Cardiac muscle cell (in vitro differentiated cells and primary cell): ENCODE results near the gene IFI6. TPM values are rescaled to one million over a fixed set of nuclear protein-coding genes. Genes with fewer than 3 reads are reported as not detected.
A peak's percentile ranks its signal among the peaks of the same experiment; 100 is the strongest.
"Not testable (repeated sequence)": the region's sequence is repeated elsewhere in the genome, so short reads cannot be mapped to it uniquely, and the experiment has no call there.

Experiments
- DNase-seq, 2 donors: peaks; one replicate each; pipeline versions ENCODE4 v3.0.0 to v3.0.0-alpha.2; 2010 to 2017; ENCODE audit warnings: low read depth in 1 of 2, low spot score in 1 of 2
- H3K27ac ChIP-seq: fragments of 200-600 bp; sonication (generic); 2 replicates; pipeline ENCODE4 v1.5.1; 2016
- H3K27me3 ChIP-seq: fragments of 200-600 bp; sonication (generic); 2 replicates; pipeline ENCODE4 v1.6.0; 2016; ENCODE audit warnings: control low read depth
- H3K36me3 ChIP-seq: fragments of 200-600 bp; sonication (generic); 2 replicates; pipeline ENCODE4 v1.5.1; 2016; ENCODE audit warnings: control low read depth
- H3K4me1 ChIP-seq: fragments of 200-600 bp; sonication (generic); 2 replicates; pipeline ENCODE4 v1.8.1; 2017; ENCODE audit warnings: low read depth, mild to moderate bottlenecking, mixed run types
- H3K4me3 ChIP-seq: fragments of 200-600 bp; sonication (generic); 2 replicates; pipeline ENCODE4 v1.5.1; 2016; ENCODE audit warnings: mild to moderate bottlenecking
- H3K9me3 ChIP-seq: fragments of 200-600 bp; sonication (generic); 2 replicates; pipeline ENCODE4 v1.5.1; 2017; ENCODE audit warnings: low read depth, mild to moderate bottlenecking, control low read depth
- polyA plus RNA-seq: library from polyadenylated mRNA; unstranded; fragments of >200 nt; fragmentation: Nextera tagmentation; extraction: Ambion mirVana; gene quantifications from 2 replicates; pipeline ENCODE4 v1.2.1, GENCODE V29; 2016
- total RNA-seq: library from RNA; depleted of rRNA; stranded (reverse); fragments of >200 nt; gene quantifications from 2 replicates; pipeline ENCODE4 v1.2.3, GENCODE V29; 2016
- TF ChIP-seq, protein P1 (sequence below): IDR thresholded peaks from 2 replicates; pipeline ENCODE4 v1.5.1; 2012; ENCODE audit warnings: low read depth, mild to moderate bottlenecking, low read length

The IFI6 gene
- total and polyA plus RNA-seq, 2 experiments from 2014 or later, result 30.4 to 35.2 TPM

DNA sequence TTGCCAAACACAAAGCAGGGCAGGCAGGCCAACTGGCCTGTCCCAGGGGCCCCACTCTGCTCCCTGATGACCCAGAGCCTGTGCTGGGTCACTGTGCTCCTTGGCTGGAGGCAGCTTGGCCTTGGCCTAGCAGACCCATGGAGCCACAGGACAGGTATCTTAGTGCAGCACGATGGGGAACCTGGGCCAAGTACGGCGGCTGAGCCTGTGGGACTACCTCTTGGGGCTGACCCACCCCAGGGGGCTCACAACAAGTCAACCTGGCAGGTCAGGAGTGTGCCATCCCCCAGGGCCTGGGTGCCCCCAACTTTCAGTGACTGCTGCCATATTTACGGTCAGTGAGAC is 26.9 kb downstream of the IFI6 start:
- H3K9me3 ChIP-seq, result no peaks in the 10 kb centered on the region
- H3K4me1 ChIP-seq, result peaks cover 2% of the 10 kb centered on the region
- H3K36me3 ChIP-seq, result no peaks in the 10 kb centered on the region
- no peaks in the 10 kb centered on the region for H3K27me3 ChIP-seq
- TF ChIP-seq, protein P1, sequence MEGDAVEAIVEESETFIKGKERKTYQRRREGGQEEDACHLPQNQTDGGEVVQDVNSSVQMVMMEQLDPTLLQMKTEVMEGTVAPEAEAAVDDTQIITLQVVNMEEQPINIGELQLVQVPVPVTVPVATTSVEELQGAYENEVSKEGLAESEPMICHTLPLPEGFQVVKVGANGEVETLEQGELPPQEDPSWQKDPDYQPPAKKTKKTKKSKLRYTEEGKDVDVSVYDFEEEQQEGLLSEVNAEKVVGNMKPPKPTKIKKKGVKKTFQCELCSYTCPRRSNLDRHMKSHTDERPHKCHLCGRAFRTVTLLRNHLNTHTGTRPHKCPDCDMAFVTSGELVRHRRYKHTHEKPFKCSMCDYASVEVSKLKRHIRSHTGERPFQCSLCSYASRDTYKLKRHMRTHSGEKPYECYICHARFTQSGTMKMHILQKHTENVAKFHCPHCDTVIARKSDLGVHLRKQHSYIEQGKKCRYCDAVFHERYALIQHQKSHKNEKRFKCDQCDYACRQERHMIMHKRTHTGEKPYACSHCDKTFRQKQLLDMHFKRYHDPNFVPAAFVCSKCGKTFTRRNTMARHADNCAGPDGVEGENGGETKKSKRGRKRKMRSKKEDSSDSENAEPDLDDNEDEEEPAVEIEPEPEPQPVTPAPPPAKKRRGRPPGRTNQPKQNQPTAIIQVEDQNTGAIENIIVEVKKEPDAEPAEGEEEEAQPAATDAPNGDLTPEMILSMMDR, result no peak
- no peak overlapping the region for H3K27ac ChIP-seq
- H3K4me3 ChIP-seq, result no peak overlapping the region
- no peak for DNase-seq

DNA sequence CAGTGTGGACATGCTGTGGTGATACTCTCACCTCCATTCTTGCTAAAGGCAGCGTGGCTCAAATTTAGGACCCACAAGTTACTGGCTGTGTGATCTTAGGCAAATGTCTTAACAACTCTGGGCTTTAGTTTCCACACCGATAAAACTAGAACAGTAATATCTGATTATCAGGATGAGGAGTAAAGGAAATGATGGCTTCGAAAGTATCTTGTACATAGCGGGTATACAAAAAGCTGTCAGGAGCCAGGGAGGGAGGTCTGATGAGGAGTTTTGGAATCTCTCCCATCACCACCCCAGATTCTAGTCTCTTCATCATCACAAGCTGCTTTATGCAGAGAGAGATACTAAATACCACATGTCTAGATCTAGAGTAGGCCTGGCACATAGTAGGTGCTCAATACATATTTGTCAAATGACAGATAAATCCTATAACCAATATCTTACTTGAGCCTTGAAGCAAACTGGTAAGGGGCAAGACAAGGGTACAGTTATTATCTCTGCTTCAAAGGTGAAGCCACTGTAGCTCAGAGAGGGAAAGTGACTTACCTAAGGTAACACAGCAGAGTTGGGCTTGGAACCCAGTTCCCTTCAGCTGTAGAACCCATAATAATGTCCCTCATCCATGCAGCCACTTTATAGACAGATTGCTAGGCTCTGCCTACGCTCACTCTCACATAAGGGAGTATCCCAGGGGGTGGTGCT is 27.5 kb downstream of the IFI6 start:
- Histone ChIP-seq H3K4me3 (no peak overlapping the region), H3K9me3 (no peaks in the 10 kb centered on the region), H3K27me3 (no peaks in the 10 kb centered on the region), H3K4me1 (no peaks in the 10 kb centered on the region), H3K36me3 (no peaks in the 10 kb centered on the region), H3K27ac (no peak overlapping the region)
- TF ChIP-seq, protein P1, result no peak
- no peak for DNase-seq

DNA sequence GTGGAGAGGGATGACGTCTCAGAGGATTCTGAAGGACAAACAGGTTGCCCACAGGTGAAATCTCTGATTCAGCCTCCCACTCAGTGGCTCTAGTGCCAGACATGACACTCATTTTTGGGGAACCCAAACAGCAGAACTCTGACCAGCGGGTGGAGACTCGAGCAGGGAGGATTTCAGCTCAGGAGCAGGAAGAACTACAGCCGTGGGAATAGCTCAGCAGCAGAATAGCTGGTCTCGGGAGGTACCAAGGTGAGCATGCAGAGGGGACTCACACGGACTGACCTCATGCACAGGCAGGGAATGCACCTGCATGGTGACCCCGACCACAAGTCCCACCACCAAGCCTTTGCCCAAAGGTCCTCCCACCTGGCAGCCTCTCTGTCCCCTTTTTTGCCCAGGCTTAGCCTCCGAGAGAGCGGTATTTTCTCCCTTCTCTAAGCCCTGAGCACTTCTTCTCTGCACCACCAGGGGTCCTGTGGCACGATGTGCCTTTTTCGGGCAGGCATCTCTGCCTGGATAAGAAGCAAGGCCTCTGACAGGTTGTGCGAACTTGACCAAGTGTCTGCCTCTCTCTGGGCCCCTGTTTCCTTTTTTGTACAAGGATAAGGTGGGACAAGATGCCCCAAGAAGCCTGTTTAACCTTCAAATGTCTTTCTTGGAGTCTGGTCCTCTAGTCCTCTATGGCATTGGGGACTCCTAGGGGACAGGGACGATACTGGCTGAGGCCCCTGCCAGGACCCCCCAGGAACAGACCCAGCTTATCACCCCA is 28.2 kb downstream of the IFI6 start:
- H3K27ac ChIP-seq, result no peak overlapping the region
- peak; percentile 71 to 76 for DNase-seq
- TF ChIP-seq, protein P1, result peak; percentile 86
- H3K4me3 ChIP-seq, result no peak overlapping the region
- no peaks in the 10 kb centered on the region for H3K4me1 ChIP-seq
- H3K36me3 ChIP-seq, result no peaks in the 10 kb centered on the region
- no peaks in the 10 kb centered on the region for H3K9me3 ChIP-seq
- no peaks in the 10 kb centered on the region for H3K27me3 ChIP-seq

DNA sequence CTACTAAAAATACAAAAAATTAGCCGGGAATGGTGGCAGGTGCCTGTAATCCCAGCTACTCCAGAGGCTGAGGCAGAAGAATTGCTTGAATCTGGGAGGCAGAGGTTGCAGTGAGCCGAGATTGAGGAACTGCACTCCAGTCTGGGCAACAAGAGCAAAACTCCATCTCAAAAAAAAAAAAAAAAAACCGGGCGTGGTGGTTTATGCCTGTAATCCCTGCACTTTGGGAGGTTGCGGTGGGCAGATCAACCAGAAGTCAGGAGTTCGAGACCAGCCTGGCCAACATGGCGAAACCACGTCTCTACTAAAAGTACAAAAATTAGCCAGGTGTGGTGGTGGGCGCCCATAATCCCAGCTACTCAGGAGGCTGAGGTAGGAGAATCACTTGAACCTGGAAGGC is 31.5 kb downstream of the IFI6 start:
- not testable (repeated sequence) for H3K4me1 ChIP-seq, H3K4me3 ChIP-seq, H3K27me3 ChIP-seq, DNase-seq, H3K36me3 ChIP-seq, H3K9me3 ChIP-seq, H3K27ac ChIP-seq

DNA sequence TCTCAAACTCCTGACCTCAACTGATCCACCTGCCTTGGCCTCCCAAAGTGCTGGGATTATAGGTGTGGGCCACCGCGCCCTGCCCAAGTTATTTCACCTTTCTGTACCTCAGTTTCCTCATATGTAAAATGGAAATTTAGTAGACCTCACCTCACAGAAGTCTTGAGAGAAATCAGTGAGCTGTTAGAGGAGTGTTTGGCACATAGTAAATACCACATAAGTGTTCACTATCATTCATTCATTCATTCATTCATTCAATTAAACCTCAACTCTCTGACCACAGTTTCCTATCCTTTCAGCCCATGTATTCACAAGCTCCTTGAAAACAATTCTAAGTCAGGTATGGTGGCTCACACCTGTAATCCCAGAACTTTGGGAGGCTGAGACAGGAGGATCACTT is 33.2 kb downstream of the IFI6 start:
- Histone ChIP-seq H3K4me1 (no peaks in the 10 kb centered on the region), H3K27ac (no peak overlapping the region), H3K9me3 (no peaks in the 10 kb centered on the region), H3K4me3 (no peak overlapping the region), H3K27me3 (peaks cover 20% of the 10 kb centered on the region), H3K36me3 (no peaks in the 10 kb centered on the region)
- no peak for DNase-seq
- TF ChIP-seq, protein P1, result no peak

DNA sequence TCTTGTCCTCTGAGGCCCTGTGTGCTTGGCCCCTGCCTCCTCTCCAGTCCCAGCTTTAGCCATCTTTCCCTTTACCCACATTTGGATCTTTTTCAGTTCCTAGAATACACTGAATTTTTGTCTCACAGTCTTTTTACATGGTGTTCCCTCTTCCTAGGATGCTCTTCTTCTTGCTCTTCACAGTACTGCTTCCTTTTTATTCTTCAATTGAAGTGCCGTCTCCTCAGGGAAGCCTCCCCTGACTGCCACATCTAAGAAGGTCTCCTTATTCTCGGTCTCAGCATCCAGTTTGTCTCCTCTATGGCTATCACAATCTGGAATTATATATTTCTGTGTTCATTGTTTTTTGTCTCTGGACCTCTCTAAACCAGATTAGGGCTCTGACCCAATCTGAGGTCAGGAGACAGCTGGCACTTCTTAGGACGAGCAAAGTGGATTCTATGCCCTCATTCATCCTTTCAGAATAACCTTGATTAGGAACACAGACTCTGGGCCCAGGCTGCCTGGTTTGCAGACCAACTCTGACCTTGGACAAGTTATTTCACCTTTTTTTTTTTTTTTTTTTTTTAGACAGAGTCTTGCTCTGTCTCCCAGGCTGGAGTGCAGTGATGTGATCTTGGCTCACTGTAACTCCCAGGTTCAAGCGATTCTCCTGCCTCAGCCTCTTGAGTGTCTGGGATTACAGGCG is 33.8 kb downstream of the IFI6 start:
- Histone ChIP-seq H3K4me3 (no peak overlapping the region), H3K9me3 (no peaks in the 10 kb centered on the region)

More for the DNA sequence above, 33.8 kb downstream of the IFI6 start:
- TF ChIP-seq, protein P1, result no peak
- H3K27me3 ChIP-seq, result peaks cover 27% of the 10 kb centered on the region
- no peak overlapping the region for H3K27ac ChIP-seq
- DNase-seq, result no peak
- no peaks in the 10 kb centered on the region for H3K4me1 ChIP-seq
- no peaks in the 10 kb centered on the region for H3K36me3 ChIP-seq
